Thyroid gland (tissue), 4 donors: ENCODE results near the gene SDHB.

Source experiments
- CTCF ChIP-seq, 6 experiments: fragments of 200-600 bp in 3 of 6; fragments of 450-650 bp in 3 of 6; sonication (generic) in 3 of 6; IDR thresholded peaks; one replicate each; pipeline ENCODE4 v1.5.1; 2016 to 2019; ENCODE audit warnings: antibody characterized with exemption in 6 of 6, mild to moderate bottlenecking in 2 of 6, inconsistent platforms in 1 of 6, moderate library complexity in 1 of 6
- POLR2A ChIP-seq, 2 donors: fragments of 450-650 bp; IDR thresholded peaks; one replicate each; pipeline ENCODE4 v1.6.1; 2017; ENCODE audit warnings: antibody characterized with exemption in 2 of 2, mild to moderate bottlenecking in 2 of 2, moderate library complexity in 1 of 2

GRCh38 chr1:16971341-16972188, 82.3 kb downstream of the SDHB start:
- TF ChIP-seq CTCF (IDR thresholded peaks at IDR 0.05) (no peak), POLR2A (IDR thresholded peaks at IDR 0.05) (no peak)
